Fibroblast of lung (primary cell): ENCODE measurements around the gene CENPV. TPM values are rescaled to one million over a fixed set of nuclear protein-coding genes. Genes with fewer than 3 reads are reported as not detected.

Source experiments
- DNase-seq, 2 donors: peaks; one replicate each; pipeline versions ENCODE4 v3.0.0 to v3.0.0-alpha.2; 2010; ENCODE audit warnings: low read depth in 2 of 2
- H2AFZ ChIP-seq: 2 replicates; pipeline ENCODE4 v1.5.1; 2012; ENCODE audit warnings: low read length, control low read depth, inconsistent platforms
- H3K27ac ChIP-seq: 2 replicates; pipeline ENCODE4 v1.5.1; 2011; ENCODE audit warnings: low read length, control low read depth; ENCODE audit not compliant: insufficient read depth
- H3K27me3 ChIP-seq: 2 replicates; pipeline ENCODE4 v1.5.1; 2011; ENCODE audit warnings: mild to moderate bottlenecking, low read length; ENCODE audit not compliant: control insufficient read depth, insufficient read depth
- H3K36me3 ChIP-seq: 2 replicates; pipeline ENCODE4 v1.5.1; 2011; ENCODE audit warnings: low read length; ENCODE audit not compliant: control insufficient read depth, insufficient read depth
- H3K4me1 ChIP-seq: 2 replicates; pipeline ENCODE4 v1.5.1; 2011; ENCODE audit warnings: low read length; ENCODE audit not compliant: control insufficient read depth, insufficient read depth; ENCODE audit errors: extremely low read depth
- H3K4me2 ChIP-seq: 2 replicates; pipeline ENCODE4 v1.5.1; 2011; ENCODE audit warnings: low read length, control low read depth; ENCODE audit not compliant: insufficient read depth; ENCODE audit errors: extremely low read depth
- H3K4me3 ChIP-seq, 4 experiments: fragments of 200-600 bp in 1 of 4; sonication (generic) in 1 of 4; replicated peaks in 1 of 4; 2 replicates each; pipeline ENCODE4 v1.5.1; 2011 to 2016; ENCODE audit warnings: low read length in 4 of 4, low read depth in 3 of 4, mild to moderate bottlenecking in 3 of 4, control low read depth in 2 of 4, inconsistent platforms in 1 of 4, mixed read lengths in 1 of 4; ENCODE audit not compliant: insufficient read depth in 1 of 4; ENCODE audit errors: control extremely low read depth in 1 of 4
- H3K79me2 ChIP-seq: 2 replicates; pipeline ENCODE4 v1.5.1; 2012; ENCODE audit warnings: mild to moderate bottlenecking, low read length, inconsistent platforms; ENCODE audit not compliant: control insufficient read depth, insufficient read depth
- H3K9ac ChIP-seq: 2 replicates; pipeline ENCODE4 v1.5.1; 2011; ENCODE audit warnings: mild to moderate bottlenecking, low read length, control low read depth; ENCODE audit not compliant: insufficient read depth
- H3K9me3 ChIP-seq: 2 replicates; pipeline ENCODE4 v1.5.1; 2012; ENCODE audit warnings: low read depth, low read length; ENCODE audit not compliant: control insufficient read depth, insufficient read depth
- H4K20me1 ChIP-seq: 2 replicates; pipeline ENCODE4 v1.5.1; 2011; ENCODE audit warnings: low read length; ENCODE audit not compliant: control insufficient read depth, insufficient read depth; ENCODE audit errors: extremely low read depth
- EZH2 ChIP-seq: IDR thresholded peaks from 2 replicates; pipeline ENCODE4 v1.5.1; 2012; ENCODE audit warnings: low read length, control low read depth, mild to moderate bottlenecking; ENCODE audit errors: missing control alignments
- polyA plus RNA-seq, 2 donors: library from polyadenylated mRNA; depleted of rRNA in 1 of 2; stranded (reverse) in 1 of 2; unstranded in 1 of 2; fragments of >200 nt; gene quantifications; 2 replicates each; pipeline ENCODE4 v1.2.1, GENCODE V29; 2011 to 2012; ENCODE audit warnings: missing spikeins in 1 of 2
- total RNA-seq: library from RNA; depleted of rRNA; stranded (reverse); fragments of >200 nt; gene quantifications from 2 replicates; pipeline ENCODE4 v1.2.1, GENCODE V29; 2014
- TF ChIP-seq, protein P1 (sequence below), 2 donors: IDR thresholded peaks in 1 of 2; conservative IDR thresholded peaks in 1 of 2; 1 replicate in 1 of 2; 2 replicates in 1 of 2; pipeline ENCODE4 v1.5.1; 2011 to 2012; ENCODE audit warnings: low read length in 2 of 2, control low read depth in 1 of 2, inconsistent platforms in 1 of 2, low read depth in 1 of 2, mild to moderate bottlenecking in 1 of 2

CENPV gene
- total and polyA plus RNA-seq, 2 donors (not counting 1 experiment from before 2014, with no cell fraction given), result 9.2 to 25.1 TPM

GRCh38 chr17:16343569-16343968 is 9.7 kb downstream of the CENPV start:
- H2AFZ ChIP-seq, result no peak overlapping the region
- no peak for DNase-seq
- no peak overlapping the region for H3K9ac ChIP-seq
- TF ChIP-seq, protein P1, sequence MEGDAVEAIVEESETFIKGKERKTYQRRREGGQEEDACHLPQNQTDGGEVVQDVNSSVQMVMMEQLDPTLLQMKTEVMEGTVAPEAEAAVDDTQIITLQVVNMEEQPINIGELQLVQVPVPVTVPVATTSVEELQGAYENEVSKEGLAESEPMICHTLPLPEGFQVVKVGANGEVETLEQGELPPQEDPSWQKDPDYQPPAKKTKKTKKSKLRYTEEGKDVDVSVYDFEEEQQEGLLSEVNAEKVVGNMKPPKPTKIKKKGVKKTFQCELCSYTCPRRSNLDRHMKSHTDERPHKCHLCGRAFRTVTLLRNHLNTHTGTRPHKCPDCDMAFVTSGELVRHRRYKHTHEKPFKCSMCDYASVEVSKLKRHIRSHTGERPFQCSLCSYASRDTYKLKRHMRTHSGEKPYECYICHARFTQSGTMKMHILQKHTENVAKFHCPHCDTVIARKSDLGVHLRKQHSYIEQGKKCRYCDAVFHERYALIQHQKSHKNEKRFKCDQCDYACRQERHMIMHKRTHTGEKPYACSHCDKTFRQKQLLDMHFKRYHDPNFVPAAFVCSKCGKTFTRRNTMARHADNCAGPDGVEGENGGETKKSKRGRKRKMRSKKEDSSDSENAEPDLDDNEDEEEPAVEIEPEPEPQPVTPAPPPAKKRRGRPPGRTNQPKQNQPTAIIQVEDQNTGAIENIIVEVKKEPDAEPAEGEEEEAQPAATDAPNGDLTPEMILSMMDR (conservative IDR thresholded peaks at IDR 0.05 in 1 of 2, IDR thresholded peaks at IDR 0.05 in 1 of 2; ENCODE audit: low read depth in 1 of 2, low read length in 2 of 2), result no peak
- no peak for TF ChIP-seq EZH2
- no peaks in the 10 kb centered on the region for H3K4me1 ChIP-seq
- H3K9me3 ChIP-seq, result no peaks in the 10 kb centered on the region
- no peaks in the 10 kb centered on the region for H3K79me2 ChIP-seq
- H3K4me2 ChIP-seq, result no peak overlapping the region
- H3K4me3 ChIP-seq, result no peak overlapping the region
- H3K36me3 ChIP-seq, result peaks cover 2% of the 10 kb centered on the region
- no peak overlapping the region for H3K27ac ChIP-seq
- no peaks in the 10 kb centered on the region for H3K27me3 ChIP-seq
- no peaks in the 10 kb centered on the region for H4K20me1 ChIP-seq

DNA sequence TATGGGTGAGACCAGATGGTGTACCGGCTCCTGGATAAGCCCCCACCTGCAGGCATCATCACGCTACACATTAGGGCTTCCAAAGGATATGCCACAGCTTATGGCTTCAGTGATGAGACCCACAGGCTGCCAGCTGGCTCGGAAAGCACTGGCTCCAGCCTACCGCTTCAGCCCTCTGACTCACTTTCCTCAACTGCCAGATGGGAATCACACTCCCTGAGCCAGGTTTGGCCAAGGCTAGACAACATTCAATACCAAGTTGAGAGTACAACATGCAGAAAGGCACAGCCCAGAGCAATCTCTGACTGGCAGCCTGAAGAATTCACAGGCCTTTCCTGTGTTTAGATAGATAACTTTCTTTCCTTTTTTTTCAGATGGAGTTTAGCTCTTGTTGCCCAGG is 10.3 kb downstream of the CENPV start:
- Histone ChIP-seq H3K27ac (no peak overlapping the region), H3K4me2 (no peak overlapping the region), H4K20me1 (no peaks in the 10 kb centered on the region), H3K4me3 (no peak overlapping the region), H3K36me3 (peaks cover 1% of the 10 kb centered on the region), H3K4me1 (no peaks in the 10 kb centered on the region), H3K9ac (no peak overlapping the region), H3K9me3 (no peaks in the 10 kb centered on the region), H3K27me3 (no peaks in the 10 kb centered on the region), H2AFZ (no peak overlapping the region), H3K79me2 (no peaks in the 10 kb centered on the region)
- DNase-seq, result peak; percentile 12 to 75
- no peak for TF ChIP-seq EZH2
- TF ChIP-seq, protein P1 (conservative IDR thresholded peaks at IDR 0.05 in 1 of 2, IDR thresholded peaks at IDR 0.05 in 1 of 2; ENCODE audit: low read depth in 1 of 2, low read length in 2 of 2), result no peak

- H2AFZ ChIP-seq, result no peak overlapping the region
- H3K4me2 ChIP-seq, result no peak overlapping the region
- H3K9ac ChIP-seq, result no peak overlapping the region
- no peak overlapping the region for H3K27ac ChIP-seq
- H3K27me3 ChIP-seq, result no peaks in the 10 kb centered on the region
- H3K9me3 ChIP-seq, result no peaks in the 10 kb centered on the region
- no peaks in the 10 kb centered on the region for H4K20me1 ChIP-seq
- peaks cover 1% of the 10 kb centered on the region for H3K36me3 ChIP-seq
- H3K4me3 ChIP-seq, result no peak overlapping the region
- TF ChIP-seq EZH2, result no peak
- TF ChIP-seq, protein P1 (conservative IDR thresholded peaks at IDR 0.05 in 1 of 2, IDR thresholded peaks at IDR 0.05 in 1 of 2; ENCODE audit: low read depth in 1 of 2, low read length in 2 of 2), result no peak
- H3K4me1 ChIP-seq, result no peaks in the 10 kb centered on the region
- DNase-seq, result no peak
- no peaks in the 10 kb centered on the region for H3K79me2 ChIP-seq
Observed at GRCh38 chr17:16339959-16340358, 13.3 kb downstream of the CENPV start.
